Ovary (tissue), 3 donors: ENCODE data around the gene LGALS1.

Experiments used
- POLR2A ChIP-seq: fragments of 450-650 bp; IDR thresholded peaks from one replicate; pipeline ENCODE4 v1.6.1; 2017; ENCODE audit warnings: antibody characterized with exemption, mild to moderate bottlenecking, moderate library complexity
- TF ChIP-seq, protein P1 (sequence below), 3 donors: fragments of 450-650 bp in 2 of 3; fragments of 200-600 bp in 1 of 3; IDR thresholded peaks; one replicate each; pipeline versions ENCODE4 v1.5.1 to v1.8.0; 2016 to 2022; ENCODE audit warnings: antibody characterized with exemption in 3 of 3, mild to moderate bottlenecking in 1 of 3
- donor health status: DM: no; HTN: no; CAD: no.

GRCh38 chr22:37635157-37635556, 40.3 kb upstream of the LGALS1 start:
- TF ChIP-seq, protein P1, sequence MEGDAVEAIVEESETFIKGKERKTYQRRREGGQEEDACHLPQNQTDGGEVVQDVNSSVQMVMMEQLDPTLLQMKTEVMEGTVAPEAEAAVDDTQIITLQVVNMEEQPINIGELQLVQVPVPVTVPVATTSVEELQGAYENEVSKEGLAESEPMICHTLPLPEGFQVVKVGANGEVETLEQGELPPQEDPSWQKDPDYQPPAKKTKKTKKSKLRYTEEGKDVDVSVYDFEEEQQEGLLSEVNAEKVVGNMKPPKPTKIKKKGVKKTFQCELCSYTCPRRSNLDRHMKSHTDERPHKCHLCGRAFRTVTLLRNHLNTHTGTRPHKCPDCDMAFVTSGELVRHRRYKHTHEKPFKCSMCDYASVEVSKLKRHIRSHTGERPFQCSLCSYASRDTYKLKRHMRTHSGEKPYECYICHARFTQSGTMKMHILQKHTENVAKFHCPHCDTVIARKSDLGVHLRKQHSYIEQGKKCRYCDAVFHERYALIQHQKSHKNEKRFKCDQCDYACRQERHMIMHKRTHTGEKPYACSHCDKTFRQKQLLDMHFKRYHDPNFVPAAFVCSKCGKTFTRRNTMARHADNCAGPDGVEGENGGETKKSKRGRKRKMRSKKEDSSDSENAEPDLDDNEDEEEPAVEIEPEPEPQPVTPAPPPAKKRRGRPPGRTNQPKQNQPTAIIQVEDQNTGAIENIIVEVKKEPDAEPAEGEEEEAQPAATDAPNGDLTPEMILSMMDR (IDR thresholded peaks at IDR 0.05), result no peak
- no peak for TF ChIP-seq POLR2A
